GM12875 (cell line): Measurements from ENCODE around the gene DDI2.

ENCODE experiments used
- H3K4me3 ChIP-seq: one replicate; pipeline ENCODE4 v1.5.1; 2011; ENCODE audit warnings: low read depth, low read length, control low read depth
- TF ChIP-seq, protein P1 (sequence below): IDR thresholded peaks from 2 replicates; pipeline ENCODE4 v1.5.1; 2011; ENCODE audit warnings: low read depth, mild to moderate bottlenecking, control low read depth, inconsistent platforms, low read length, moderate library complexity, borderline replicate concordance; ENCODE audit not compliant: insufficient read depth

Gene DDI2

DNA sequence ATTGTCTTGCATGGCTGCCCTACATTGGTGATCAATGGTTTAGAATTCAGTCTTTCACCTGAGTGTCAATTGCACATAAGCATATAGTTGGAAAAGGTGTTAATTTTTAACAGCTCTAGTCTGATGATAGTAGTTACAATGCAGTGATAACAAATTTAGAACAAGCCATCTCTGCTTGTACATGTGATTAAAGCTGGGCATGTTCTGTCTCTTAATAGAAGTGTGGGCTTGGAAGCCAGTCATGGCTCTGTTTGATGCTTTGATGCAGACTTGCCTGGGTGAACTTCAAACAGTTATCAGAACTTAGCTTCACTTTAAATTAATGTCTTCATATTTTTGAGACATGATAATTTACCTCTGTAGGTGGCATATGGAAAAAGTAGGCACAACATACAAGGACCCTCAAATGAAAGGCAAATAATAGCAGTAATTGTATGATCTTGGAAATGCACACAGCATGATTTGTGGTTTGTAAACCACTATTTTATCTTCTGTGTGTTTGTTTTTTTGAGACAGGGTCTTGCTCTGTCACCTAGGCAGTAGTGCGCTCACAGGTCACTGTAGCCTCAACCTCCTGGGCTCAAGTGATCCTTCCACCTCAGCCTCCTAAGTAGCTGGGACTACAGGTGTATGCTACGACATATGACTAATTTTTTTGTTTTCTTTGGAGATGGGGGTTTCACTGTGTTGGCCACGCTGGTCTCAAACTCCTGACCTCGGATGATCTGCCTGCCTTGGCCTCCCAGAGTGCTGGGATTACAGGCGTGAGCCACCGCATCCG is 3.8 kb downstream of the DDI2 start:
- H3K4me3 ChIP-seq: no peak overlapping the region
- TF ChIP-seq, protein P1, sequence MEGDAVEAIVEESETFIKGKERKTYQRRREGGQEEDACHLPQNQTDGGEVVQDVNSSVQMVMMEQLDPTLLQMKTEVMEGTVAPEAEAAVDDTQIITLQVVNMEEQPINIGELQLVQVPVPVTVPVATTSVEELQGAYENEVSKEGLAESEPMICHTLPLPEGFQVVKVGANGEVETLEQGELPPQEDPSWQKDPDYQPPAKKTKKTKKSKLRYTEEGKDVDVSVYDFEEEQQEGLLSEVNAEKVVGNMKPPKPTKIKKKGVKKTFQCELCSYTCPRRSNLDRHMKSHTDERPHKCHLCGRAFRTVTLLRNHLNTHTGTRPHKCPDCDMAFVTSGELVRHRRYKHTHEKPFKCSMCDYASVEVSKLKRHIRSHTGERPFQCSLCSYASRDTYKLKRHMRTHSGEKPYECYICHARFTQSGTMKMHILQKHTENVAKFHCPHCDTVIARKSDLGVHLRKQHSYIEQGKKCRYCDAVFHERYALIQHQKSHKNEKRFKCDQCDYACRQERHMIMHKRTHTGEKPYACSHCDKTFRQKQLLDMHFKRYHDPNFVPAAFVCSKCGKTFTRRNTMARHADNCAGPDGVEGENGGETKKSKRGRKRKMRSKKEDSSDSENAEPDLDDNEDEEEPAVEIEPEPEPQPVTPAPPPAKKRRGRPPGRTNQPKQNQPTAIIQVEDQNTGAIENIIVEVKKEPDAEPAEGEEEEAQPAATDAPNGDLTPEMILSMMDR: no peak

DNA sequence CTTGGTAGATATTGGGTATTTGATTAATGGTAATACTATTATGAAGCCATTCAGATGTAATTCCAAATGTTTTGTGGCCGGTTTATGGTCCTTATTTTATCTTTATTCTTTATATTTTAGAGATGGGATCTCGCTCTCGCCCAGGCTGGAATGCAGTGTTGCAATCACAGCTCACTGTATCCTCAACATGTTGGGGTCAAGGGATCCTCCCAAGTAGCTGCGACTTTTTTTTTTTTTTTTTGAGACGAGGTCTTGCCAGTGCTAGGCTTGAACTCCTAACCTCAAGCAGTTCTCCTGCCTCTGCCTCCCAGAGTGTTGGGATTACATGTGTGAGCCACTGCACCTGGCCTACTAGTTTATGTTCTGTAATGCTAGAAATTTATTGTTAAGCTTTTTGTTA is 4.7 kb downstream of the DDI2 start:
- TF ChIP-seq, protein P1: no peak
- H3K4me3 ChIP-seq: no peak overlapping the region

DNA sequence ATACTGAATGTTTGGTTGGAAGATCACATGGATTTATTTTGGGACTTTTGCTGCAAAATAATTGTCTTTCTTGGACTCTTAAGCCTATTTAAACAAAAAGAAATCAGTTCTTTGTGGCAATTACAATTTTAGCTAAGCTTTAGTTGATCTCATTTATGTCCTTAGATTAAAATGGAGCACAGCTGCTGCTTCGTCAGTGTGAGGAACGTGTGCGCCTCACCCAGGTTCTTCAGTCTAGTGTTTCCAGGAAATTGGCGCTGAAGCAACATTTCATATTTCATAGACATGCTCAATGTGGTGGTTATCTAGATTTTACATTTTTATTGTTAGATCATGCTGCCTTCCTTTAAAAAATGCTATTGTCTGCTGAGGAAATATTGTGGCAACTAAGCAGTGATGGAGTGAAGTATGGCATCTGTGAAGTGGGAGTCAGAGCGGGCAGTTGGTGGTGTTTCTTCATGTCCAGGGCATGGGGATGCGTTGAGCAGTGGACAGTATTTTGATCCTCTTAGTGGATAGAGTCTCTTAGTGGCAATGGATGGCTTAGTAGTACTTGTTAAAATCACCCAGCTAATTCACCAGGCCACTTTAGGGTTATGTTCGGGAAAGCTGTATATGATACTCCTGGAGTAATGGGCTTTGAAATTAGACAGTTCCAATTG is 5.6 kb downstream of the DDI2 start:
- H3K4me3 ChIP-seq: no peak overlapping the region
- TF ChIP-seq, protein P1: no peak

DNA sequence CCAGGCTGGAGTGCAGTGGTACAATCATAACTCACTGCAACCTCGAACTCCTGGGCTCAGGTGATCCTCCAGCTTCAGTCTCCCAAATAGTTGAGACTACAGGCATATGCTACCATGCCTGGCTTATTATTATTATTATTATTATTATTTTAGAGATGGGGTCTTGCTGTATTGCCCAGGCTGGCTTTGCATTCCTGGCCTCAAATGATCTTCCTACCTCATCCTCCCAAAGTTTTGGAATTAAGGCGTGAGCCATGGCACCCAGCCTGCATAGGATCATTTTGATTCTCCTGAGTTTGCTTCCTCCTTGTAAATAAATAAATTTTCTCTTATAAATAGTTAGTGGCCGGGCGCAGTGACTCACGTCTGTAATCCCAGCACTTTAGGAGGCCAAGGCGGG is 6.2 kb downstream of the DDI2 start:
- TF ChIP-seq, protein P1: no peak
- H3K4me3 ChIP-seq: no peak overlapping the region

DNA sequence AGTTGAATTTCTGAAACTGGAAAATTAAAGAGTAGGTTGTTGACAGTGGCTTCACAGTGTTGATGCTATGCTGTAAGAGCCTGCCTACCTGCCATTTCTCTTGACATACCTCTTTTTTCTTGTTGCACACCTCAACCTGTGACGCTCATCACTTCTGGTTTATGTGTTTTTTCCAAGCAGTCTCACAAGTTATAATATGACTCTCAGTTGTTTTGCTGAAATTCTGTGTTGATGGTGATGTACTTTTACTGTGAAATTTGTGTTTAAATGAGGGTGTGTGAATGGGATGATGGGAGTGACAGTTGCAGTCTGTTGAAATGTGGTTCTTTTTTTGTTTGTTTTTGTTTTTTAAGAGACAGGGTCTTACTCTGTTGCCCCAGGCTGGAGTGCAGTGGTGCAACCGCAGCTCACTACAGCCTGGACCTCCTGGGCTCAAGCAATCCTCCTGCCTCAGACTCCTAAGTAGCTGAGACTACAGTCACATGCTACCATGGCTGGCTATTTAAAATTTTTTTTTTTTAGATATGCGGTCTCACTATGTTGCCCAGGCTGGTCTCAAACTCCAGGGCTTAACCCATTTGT is 7.0 kb downstream of the DDI2 start:
- TF ChIP-seq, protein P1: no peak
- no peak overlapping the region for H3K4me3 ChIP-seq

DNA sequence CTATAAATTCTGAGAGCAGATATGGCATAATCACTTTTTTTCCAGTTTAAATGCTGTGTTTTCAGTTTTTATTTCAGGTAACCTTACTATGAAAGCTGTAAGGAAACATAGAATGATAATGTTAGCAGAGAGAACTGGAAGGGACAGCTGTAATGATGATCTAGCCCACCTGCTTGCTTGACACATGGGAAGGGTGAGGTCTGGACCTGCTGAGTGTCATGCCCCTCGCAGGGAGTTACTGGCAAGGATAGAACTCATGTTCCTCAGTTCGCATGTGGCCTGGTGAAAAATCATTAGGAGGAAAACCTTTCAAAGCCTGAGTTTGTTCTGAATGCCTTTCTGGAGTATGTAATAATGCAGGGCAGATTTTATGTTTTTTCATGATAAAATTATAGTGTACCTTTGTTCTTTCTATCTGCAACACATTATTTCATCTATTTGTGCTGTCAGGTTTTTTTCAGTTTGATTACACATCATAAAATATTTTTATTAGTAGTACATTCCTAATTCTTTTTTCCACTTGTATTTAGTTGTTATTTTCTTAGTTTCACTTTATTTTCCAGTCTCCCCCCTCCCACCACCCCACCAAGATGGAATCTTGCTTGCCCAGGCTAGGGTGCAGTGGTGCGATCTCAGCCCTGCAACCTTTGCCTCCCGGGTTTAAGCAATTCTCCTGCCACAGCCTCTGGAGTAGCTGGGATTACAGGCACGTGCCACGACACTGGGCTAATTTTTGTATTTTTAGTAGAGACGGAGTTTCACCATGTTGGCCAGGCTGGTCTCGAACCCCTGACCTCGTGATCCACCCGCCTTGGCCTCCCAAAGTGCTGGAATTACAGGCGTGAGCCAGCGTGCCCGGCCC is 8.0 kb downstream of the DDI2 start:
- H3K4me3 ChIP-seq: no peak overlapping the region
- TF ChIP-seq, protein P1: no peak
